ENCODE data around the gene CINP. TPM values are rescaled to one million over a fixed set of nuclear protein-coding genes. Genes with fewer than 3 reads are reported as not detected.

Gene CINP
- polyA plus RNA-seq, 1 donor from 2014 or later = 23.1 TPM

- Histone ChIP-seq H3K9me2 (ENCODE audit: insufficient read depth, low read length) (no peaks in the 10 kb centered on the region), H3K4me3 (ENCODE audit: low read length) (no peak overlapping the region), H3F3A (ENCODE audit: insufficient read depth, low read length, poor library complexity, severe bottlenecking) (peaks cover 2% of the 10 kb centered on the region), H3K27ac (ENCODE audit: low read length) (no peak overlapping the region), H3K36me3 (ENCODE audit: insufficient read depth, low read length) (no peaks in the 10 kb centered on the region), H4K20me1 (ENCODE audit: insufficient read depth) (no peaks in the 10 kb centered on the region), H3K79me2 (replicated peaks; ENCODE audit: insufficient read depth, low read length) (no peaks in the 10 kb centered on the region), H2AFZ (ENCODE audit: low read depth, low read length) (no peak overlapping the region), H3K9ac (ENCODE audit: low read length) (no peak overlapping the region), H3K27me3 (ENCODE audit: insufficient read depth, low read depth, low read length) (no peaks in the 10 kb centered on the region), H3K9me3 (ENCODE audit: low read length) (no peaks in the 10 kb centered on the region), H3K4me2 (ENCODE audit: low read length) (no peak overlapping the region)
- no peak for TF ChIP-seq REST (IDR thresholded peaks at IDR 0.05; ENCODE audit: borderline replicate concordance)
- TF ChIP-seq SMC3 (conservative IDR thresholded peaks at IDR 0.05; ENCODE audit: poor library complexity) = no peak
- TF ChIP-seq TAF1 (IDR thresholded peaks at IDR 0.05; ENCODE audit: low read depth) = no peak
- TF ChIP-seq POLR2AphosphoS5 (IDR thresholded peaks at IDR 0.05) = no peak
- no peak for TF ChIP-seq EZH2 (IDR thresholded peaks at IDR 0.05; ENCODE audit: borderline replicate concordance, insufficient read depth, low read length, poor library complexity, severe bottlenecking)
- no peak for TF ChIP-seq CTCF (IDR thresholded peaks at IDR 0.05; ENCODE audit: poor library complexity, severe bottlenecking)
- no peak for TF ChIP-seq RAD21 (conservative IDR thresholded peaks at IDR 0.05)
- TF ChIP-seq EP300 (conservative IDR thresholded peaks at IDR 0.05; ENCODE audit: poor library complexity, severe bottlenecking) = no peak
- TF ChIP-seq MXI1 (conservative IDR thresholded peaks at IDR 0.05; ENCODE audit: poor library complexity, severe bottlenecking) = no peak
Measured at GRCh38 chr14:102346645-102347044, 16.0 kb downstream of the CINP start.

GRCh38 chr14:102345232-102345631, 17.5 kb downstream of the CINP start:
- Histone ChIP-seq H3K4me3 (ENCODE audit: low read length) (no peak overlapping the region), H3K9me2 (ENCODE audit: insufficient read depth, low read length) (no peaks in the 10 kb centered on the region), H3K9ac (ENCODE audit: low read length) (no peak overlapping the region), H3K79me2 (replicated peaks; ENCODE audit: insufficient read depth, low read length) (no peaks in the 10 kb centered on the region), H3F3A (ENCODE audit: insufficient read depth, low read length, poor library complexity, severe bottlenecking) (peaks cover 5% of the 10 kb centered on the region), H3K36me3 (ENCODE audit: insufficient read depth, low read length) (no peaks in the 10 kb centered on the region), H2AFZ (ENCODE audit: low read depth, low read length) (no peak overlapping the region), H4K20me1 (ENCODE audit: insufficient read depth) (no peaks in the 10 kb centered on the region), H3K27ac (ENCODE audit: low read length) (no peak overlapping the region), H3K4me2 (ENCODE audit: low read length) (no peak overlapping the region), H3K9me3 (ENCODE audit: low read length) (no peaks in the 10 kb centered on the region), H3K27me3 (ENCODE audit: insufficient read depth, low read depth, low read length) (no peaks in the 10 kb centered on the region)
- TF ChIP-seq EZH2 (IDR thresholded peaks at IDR 0.05; ENCODE audit: borderline replicate concordance, insufficient read depth, low read length, poor library complexity, severe bottlenecking) = no peak
- no peak for TF ChIP-seq MXI1 (conservative IDR thresholded peaks at IDR 0.05; ENCODE audit: poor library complexity, severe bottlenecking)
- TF ChIP-seq RAD21 (conservative IDR thresholded peaks at IDR 0.05) = no peak
- no peak for TF ChIP-seq SMC3 (conservative IDR thresholded peaks at IDR 0.05; ENCODE audit: poor library complexity)
- TF ChIP-seq CTCF (IDR thresholded peaks at IDR 0.05; ENCODE audit: poor library complexity, severe bottlenecking) = no peak
- no peak for TF ChIP-seq REST (IDR thresholded peaks at IDR 0.05; ENCODE audit: borderline replicate concordance)
- no peak for TF ChIP-seq POLR2AphosphoS5 (IDR thresholded peaks at IDR 0.05)
- TF ChIP-seq EP300 (conservative IDR thresholded peaks at IDR 0.05; ENCODE audit: poor library complexity, severe bottlenecking) = no peak
- TF ChIP-seq TAF1 (IDR thresholded peaks at IDR 0.05; ENCODE audit: low read depth) = no peak

All from neural cell (in vitro differentiated cells).